A673 (cell line): Measurements from ENCODE around the gene MST1. TPM values are rescaled to one million over a fixed set of nuclear protein-coding genes. Genes with fewer than 3 reads are reported as not detected.

Source experiments
- BruUV-seq: library from RNA; stranded (reverse); fragments of 400-500 nt; replicated peaks from 2 replicates; lab custom pipeline; 2021; lab: Mats Ljungman, UMichigan
- CTCF ChIA-PET: fragments of 300-600 bp; sonication (Branson Sonifier 250); formaldehyde crosslinking; loops from one replicate; lab custom pipeline; 2022; ENCODE audit warnings: antibody characterized with exemption; lab: Charles Lee
- POLR2A ChIA-PET: fragments of 300-600 bp; sonication (Branson Sonifier 250); formaldehyde crosslinking; loops from one replicate; lab custom pipeline; 2022; ENCODE audit warnings: antibody characterized with exemption; ENCODE audit not compliant: low non-redundant PET; lab: Charles Lee
- DNase-seq: peaks from one replicate; pipeline ENCODE4 v3.0.0-alpha.2; 2015; ENCODE audit warnings: low spot score
- H3K27ac ChIP-seq: fragments of 200-600 bp; sonication (generic); 2 replicates; pipeline ENCODE4 v1.5.1; 2016; ENCODE audit warnings: mixed run types, low read depth, mild to moderate bottlenecking, mixed read lengths, antibody characterized with exemption, low read length; ENCODE audit not compliant: poor library complexity, severe bottlenecking
- H3K27me3 ChIP-seq: fragments of 200-600 bp; sonication (generic); replicated peaks from 2 replicates; pipeline ENCODE4 v1.6.1; 2017; ENCODE audit warnings: mixed run types, low read depth, mild to moderate bottlenecking, mixed read lengths, antibody characterized with exemption, low read length; ENCODE audit not compliant: insufficient read depth, poor library complexity
- H3K36me3 ChIP-seq: fragments of 200-600 bp; sonication (generic); 2 replicates; pipeline ENCODE4 v1.6.1; 2016; ENCODE audit warnings: mixed run types, mild to moderate bottlenecking, mixed read lengths, antibody characterized with exemption, low read length; ENCODE audit not compliant: insufficient read depth, poor library complexity, severe bottlenecking
- H3K4me1 ChIP-seq: fragments of 200-600 bp; sonication (generic); 2 replicates; pipeline ENCODE4 v1.6.1; 2017; ENCODE audit warnings: mixed run types, mild to moderate bottlenecking, mixed read lengths, antibody characterized with exemption, low read length; ENCODE audit not compliant: insufficient read depth, poor library complexity, severe bottlenecking
- H3K4me3 ChIP-seq: fragments of 200-600 bp; sonication (generic); 2 replicates; pipeline ENCODE4 v1.5.1; 2016; ENCODE audit warnings: low read depth, mixed run types, mild to moderate bottlenecking, mixed read lengths, low read length; ENCODE audit not compliant: poor library complexity, severe bottlenecking
- H3K9me3 ChIP-seq: fragments of 200-600 bp; sonication (generic); 2 replicates; pipeline ENCODE4 v1.6.1; 2016; ENCODE audit warnings: mixed run types, low read depth, mild to moderate bottlenecking, mixed read lengths, antibody characterized with exemption, low read length; ENCODE audit not compliant: poor library complexity, severe bottlenecking
- EZH2 ChIP-seq: fragments of 200-600 bp; sonication (generic); IDR thresholded peaks from 2 replicates; pipeline ENCODE4 v1.6.1; 2017; ENCODE audit warnings: borderline replicate concordance, low read depth, mild to moderate bottlenecking, mixed read lengths, antibody characterized with exemption, low read length; ENCODE audit not compliant: poor library complexity, severe bottlenecking
- intact Hi-C: fragments of 100-400 bp; cut with micrococcal nuclease; formaldehyde crosslinking; loops from one replicate; pipeline ENCODE4 v1.10.0; 2022; ENCODE audit not compliant: unreplicated experiment
- total RNA-seq: library from RNA; stranded (reverse); gene quantifications from 2 replicates; pipeline ENCODE4 v1.2.3, GENCODE V29; 2021
- TF ChIP-seq, protein P1 (sequence below): fragments of 300-800, 200-600 bp; sonication (generic); conservative IDR thresholded peaks from 2 replicates; pipeline ENCODE4 v1.5.1; 2017; ENCODE audit warnings: low read depth, mild to moderate bottlenecking, antibody characterized with exemption, low read length, moderate library complexity, mixed read lengths

MST1 gene
- total RNA-seq, 1 experiment from 2014 or later, result 3.7 TPM

DNA sequence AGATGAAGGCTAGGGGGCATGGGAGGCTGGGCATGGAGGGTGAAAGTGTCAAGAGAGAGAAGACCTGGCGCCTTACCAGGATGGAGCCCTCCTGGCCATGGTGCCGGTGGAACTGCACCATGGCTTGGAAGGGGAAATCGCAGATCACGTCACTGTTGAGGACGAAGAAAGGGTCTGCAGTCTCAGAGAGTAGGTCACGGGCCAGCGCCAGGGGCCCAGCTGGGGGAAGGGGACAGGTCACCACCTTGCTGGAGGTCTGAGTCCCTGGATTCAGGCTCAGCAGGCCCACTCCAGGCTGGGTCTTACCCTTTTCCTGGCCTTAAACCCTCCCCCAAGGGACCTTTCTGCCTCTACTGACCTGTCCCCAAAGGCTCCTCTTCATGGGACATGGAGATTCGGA lies 33.6 kb upstream of the MST1 start:
- H3K36me3 ChIP-seq, result peaks cover 5% of the 10 kb centered on the region
- H3K27me3 ChIP-seq, result no peaks in the 10 kb centered on the region
- DNase-seq, result no peak
- no peaks in the 10 kb centered on the region for H3K4me1 ChIP-seq
- H3K9me3 ChIP-seq, result no peaks in the 10 kb centered on the region
- intact Hi-C loops, result loop anchor here (10.0 kb wide), 1 partner anchor 122 kb away; no protein-coding TSS in a partner anchor
- peak overlapping the region; percentile 85 for H3K27ac ChIP-seq
- ChIA-PET CTCF (no interaction called here), POLR2A (no interaction called here)
- TF ChIP-seq EZH2, result no peak
- TF ChIP-seq, protein P1, sequence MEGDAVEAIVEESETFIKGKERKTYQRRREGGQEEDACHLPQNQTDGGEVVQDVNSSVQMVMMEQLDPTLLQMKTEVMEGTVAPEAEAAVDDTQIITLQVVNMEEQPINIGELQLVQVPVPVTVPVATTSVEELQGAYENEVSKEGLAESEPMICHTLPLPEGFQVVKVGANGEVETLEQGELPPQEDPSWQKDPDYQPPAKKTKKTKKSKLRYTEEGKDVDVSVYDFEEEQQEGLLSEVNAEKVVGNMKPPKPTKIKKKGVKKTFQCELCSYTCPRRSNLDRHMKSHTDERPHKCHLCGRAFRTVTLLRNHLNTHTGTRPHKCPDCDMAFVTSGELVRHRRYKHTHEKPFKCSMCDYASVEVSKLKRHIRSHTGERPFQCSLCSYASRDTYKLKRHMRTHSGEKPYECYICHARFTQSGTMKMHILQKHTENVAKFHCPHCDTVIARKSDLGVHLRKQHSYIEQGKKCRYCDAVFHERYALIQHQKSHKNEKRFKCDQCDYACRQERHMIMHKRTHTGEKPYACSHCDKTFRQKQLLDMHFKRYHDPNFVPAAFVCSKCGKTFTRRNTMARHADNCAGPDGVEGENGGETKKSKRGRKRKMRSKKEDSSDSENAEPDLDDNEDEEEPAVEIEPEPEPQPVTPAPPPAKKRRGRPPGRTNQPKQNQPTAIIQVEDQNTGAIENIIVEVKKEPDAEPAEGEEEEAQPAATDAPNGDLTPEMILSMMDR, result no peak
- no TSS peak for BruUV-seq
- H3K4me3 ChIP-seq, result peak overlapping the region; percentile 83

GRCh38 chr3:49721896-49722781 lies 32.9 kb upstream of the MST1 start:
- Histone ChIP-seq H3K4me3 (peak overlapping the region; percentile 83), H3K27ac (no peak overlapping the region), H3K36me3 (peaks cover 5% of the 10 kb centered on the region), H3K9me3 (no peaks in the 10 kb centered on the region), H3K4me1 (no peaks in the 10 kb centered on the region), H3K27me3 (no peaks in the 10 kb centered on the region)
- CTCF ChIA-PET, result no interaction called here
- POLR2A ChIA-PET, result no interaction called here
- no peak for DNase-seq
- no TSS peak for BruUV-seq
- TF ChIP-seq EZH2, result no peak
- TF ChIP-seq, protein P1, result no peak
- intact Hi-C loops, result loop anchor here (10.0 kb wide), 1 partner anchor 123 kb away; no protein-coding TSS in a partner anchor

DNA sequence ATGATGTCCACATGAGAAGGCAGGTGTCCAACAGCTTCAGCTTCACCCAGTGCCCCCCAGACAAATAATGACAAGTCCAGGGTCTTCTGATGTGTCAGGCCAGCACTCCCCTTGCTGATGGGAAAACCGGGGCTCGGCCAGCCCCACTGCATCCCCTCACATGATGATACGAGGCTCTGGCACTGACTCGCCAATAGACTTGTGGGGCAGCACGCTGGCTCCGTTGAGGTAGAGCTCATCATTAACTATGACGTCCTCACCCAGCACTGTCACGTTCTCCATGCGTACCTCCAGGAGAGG lies 32.3 kb upstream of the MST1 start:
- CTCF ChIA-PET, result no interaction called here
- Histone ChIP-seq H3K4me3 (no peak overlapping the region), H3K27ac (no peak overlapping the region), H3K4me1 (no peaks in the 10 kb centered on the region), H3K36me3 (peaks cover 5% of the 10 kb centered on the region), H3K27me3 (no peaks in the 10 kb centered on the region), H3K9me3 (no peaks in the 10 kb centered on the region)
- intact Hi-C loops, result loop anchor here (10.0 kb wide), 1 partner anchor 123 kb away; no protein-coding TSS in a partner anchor
- TF ChIP-seq, protein P1, result no peak
- no peak for TF ChIP-seq EZH2
- no TSS peak for BruUV-seq
- POLR2A ChIA-PET, result no interaction called here
- DNase-seq, result no peak
